Stimulated activated CD8-positive, alpha-beta memory T cell treated with anti-CD3 and anti-CD28 coated beads, Interleukin-7, amount 100 ng/mL, for 24 hours (primary cell): ENCODE results near the gene RXFP1.
A peak's percentile ranks its signal among the peaks of the same experiment; 100 is the strongest.

Source experiments
- DNase-seq: peaks from one replicate; pipeline ENCODE4 v3.0.0-alpha.2; 2020; ENCODE audit warnings: low read depth

Gene RXFP1

GRCh38 chr4:158671915-158672806 lies 150.5 kb downstream of the RXFP1 start, which contains the start of gene ETFDH:
Gene ETFDH (plus strand): TSS chr4:158672296. CDS start chr4:158672457, 161 bp downstream.
- DNase-seq: peak; percentile 96

GRCh38 chr4:158673633-158674032 lies 152.0 kb downstream of the RXFP1 start:
- DNase-seq: no peak

- no peak for DNase-seq
Observed at GRCh38 chr4:158676076-158676475, 154.4 kb downstream of the RXFP1 start.

GRCh38 chr4:158678767-158679166 lies 157.1 kb downstream of the RXFP1 start:
- no peak for DNase-seq

GRCh38 chr4:158681629-158682028 lies 159.9 kb downstream of the RXFP1 start:
- DNase-seq: no peak

GRCh38 chr4:158682066-158682465 lies 160.4 kb downstream of the RXFP1 start:
- DNase-seq: no peak

GRCh38 chr4:158688813-158689212 lies 167.1 kb downstream of the RXFP1 start:
- no peak for DNase-seq
